ENCODE data around the gene TSHZ1.

GRCh38 chr18:75297731-75298130, 87.1 kb downstream of the TSHZ1 start:
- no peak for TF ChIP-seq CTCF (IDR thresholded peaks at IDR 0.05; ENCODE audit: insufficient read depth, low read length, poor library complexity, severe bottlenecking)
- no peak for TF ChIP-seq EZH2phosphoT487 (conservative IDR thresholded peaks at IDR 0.05; ENCODE audit: low read length)

Data from SU-DHL-6 (cell line).